ENCODE measurements around the gene BAIAP3. TPM values are rescaled to one million over a fixed set of nuclear protein-coding genes. Genes with fewer than 3 reads are reported as not detected.

Gene BAIAP3
- total RNA-seq, 2 experiments from 2014 or later: 3.2 to 6.3 TPM

DNA sequence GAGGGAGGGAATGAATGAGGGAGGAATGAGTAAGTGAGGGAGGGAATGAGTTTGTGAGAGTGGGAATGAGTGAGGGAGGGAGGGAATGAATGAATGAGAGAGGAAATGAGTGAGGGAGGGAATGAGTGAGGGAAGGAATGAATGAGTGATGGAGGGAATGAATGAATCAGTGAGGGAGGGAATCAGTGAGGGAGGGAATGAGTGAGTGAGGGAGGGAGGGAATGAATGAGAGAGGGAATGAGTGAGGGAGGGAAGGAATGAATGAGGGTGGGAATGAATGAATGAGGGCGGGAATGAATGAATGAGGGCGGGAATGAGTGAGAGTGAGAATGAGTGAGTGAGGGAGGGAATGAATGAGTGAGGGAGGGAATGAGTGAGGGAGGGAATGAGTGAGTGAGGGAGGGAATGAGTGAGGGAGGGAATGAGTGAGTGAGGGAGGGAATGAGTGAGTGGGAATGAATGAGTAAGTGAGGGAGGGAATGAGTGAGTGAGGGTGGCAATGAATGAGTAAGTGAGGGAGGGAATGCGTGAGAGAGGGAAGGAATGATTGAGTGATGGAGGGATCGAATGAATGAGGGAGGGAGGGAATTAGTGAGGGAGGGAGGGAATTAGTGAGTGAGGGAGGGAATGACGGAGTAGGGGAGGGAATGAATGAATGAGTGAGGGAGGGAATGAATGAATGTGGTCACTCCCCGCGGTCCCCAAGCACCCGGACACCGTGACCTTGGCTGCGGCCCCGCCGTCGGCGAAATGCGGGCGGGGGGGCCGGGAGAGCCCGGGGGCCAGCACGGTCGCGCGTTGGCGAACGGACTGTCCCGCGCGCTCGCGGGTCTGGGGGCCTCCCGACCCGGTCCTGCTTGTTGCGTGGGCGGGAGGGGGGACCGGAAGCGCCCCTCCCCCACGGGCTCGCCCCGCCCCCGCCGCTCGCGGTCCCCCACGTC lies 25.1 kb upstream of the BAIAP3 start:
- no peaks in the 10 kb centered on the region; the same call in 1 of the 2 replicates for H3K9me3 ChIP-seq (ENCODE audit: low read length)
- no peak for DNase-seq (ENCODE audit: low spot score)
- peak overlapping the region; percentile 86 for H3K27ac ChIP-seq (ENCODE audit: low read depth, low read length, poor library complexity, severe bottlenecking)
- no peaks in the 10 kb centered on the region for H3K9me2 ChIP-seq (ENCODE audit: insufficient read depth, low read length)
- no TSS peak for BruUV-seq (replicated peaks)
- TF ChIP-seq, protein P1, sequence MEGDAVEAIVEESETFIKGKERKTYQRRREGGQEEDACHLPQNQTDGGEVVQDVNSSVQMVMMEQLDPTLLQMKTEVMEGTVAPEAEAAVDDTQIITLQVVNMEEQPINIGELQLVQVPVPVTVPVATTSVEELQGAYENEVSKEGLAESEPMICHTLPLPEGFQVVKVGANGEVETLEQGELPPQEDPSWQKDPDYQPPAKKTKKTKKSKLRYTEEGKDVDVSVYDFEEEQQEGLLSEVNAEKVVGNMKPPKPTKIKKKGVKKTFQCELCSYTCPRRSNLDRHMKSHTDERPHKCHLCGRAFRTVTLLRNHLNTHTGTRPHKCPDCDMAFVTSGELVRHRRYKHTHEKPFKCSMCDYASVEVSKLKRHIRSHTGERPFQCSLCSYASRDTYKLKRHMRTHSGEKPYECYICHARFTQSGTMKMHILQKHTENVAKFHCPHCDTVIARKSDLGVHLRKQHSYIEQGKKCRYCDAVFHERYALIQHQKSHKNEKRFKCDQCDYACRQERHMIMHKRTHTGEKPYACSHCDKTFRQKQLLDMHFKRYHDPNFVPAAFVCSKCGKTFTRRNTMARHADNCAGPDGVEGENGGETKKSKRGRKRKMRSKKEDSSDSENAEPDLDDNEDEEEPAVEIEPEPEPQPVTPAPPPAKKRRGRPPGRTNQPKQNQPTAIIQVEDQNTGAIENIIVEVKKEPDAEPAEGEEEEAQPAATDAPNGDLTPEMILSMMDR (conservative IDR thresholded peaks at IDR 0.05; ENCODE audit: low read length): no peak
- TF ChIP-seq EZH2phosphoT487 (IDR thresholded peaks at IDR 0.05; ENCODE audit: borderline replicate concordance, low read depth, low read length): no peak
- peaks cover 33% of the 10 kb centered on the region for H3K36me3 ChIP-seq (ENCODE audit: insufficient read depth, low read length)
- ChIA-PET POLR2A (no interaction called here), CTCF (ENCODE audit: unreplicated experiment) (no interaction called here)
- peak overlapping the region; percentile 57 for H3K4me2 ChIP-seq (ENCODE audit: low read length)
- peaks cover 33% of the 10 kb centered on the region for H3K4me1 ChIP-seq (ENCODE audit: insufficient read depth, low read length, poor library complexity, severe bottlenecking)
- H4K20me1 ChIP-seq (ENCODE audit: insufficient read depth, low read length): peaks cover 26% of the 10 kb centered on the region; the same call in 1 of the 2 replicates
- H2AFZ ChIP-seq (ENCODE audit: low read length): peak overlapping the region; percentile 98; the same call in 1 of the 2 replicates
- peak overlapping the region; percentile 72 for H3K4me3 ChIP-seq (ENCODE audit: low read depth, low read length, poor library complexity, severe bottlenecking)
- intact Hi-C loops (cut with micrococcal nuclease; ENCODE audit: unreplicated experiment): loop anchor here (10.0 kb wide), 2 partner anchors 106 to 306 kb away; partner anchors contain the start of genes CRAMP1, IFT140 and UNKL
- peaks cover 35% of the 10 kb centered on the region for H3K79me2 ChIP-seq (ENCODE audit: insufficient read depth, low read depth, low read length)

DNA sequence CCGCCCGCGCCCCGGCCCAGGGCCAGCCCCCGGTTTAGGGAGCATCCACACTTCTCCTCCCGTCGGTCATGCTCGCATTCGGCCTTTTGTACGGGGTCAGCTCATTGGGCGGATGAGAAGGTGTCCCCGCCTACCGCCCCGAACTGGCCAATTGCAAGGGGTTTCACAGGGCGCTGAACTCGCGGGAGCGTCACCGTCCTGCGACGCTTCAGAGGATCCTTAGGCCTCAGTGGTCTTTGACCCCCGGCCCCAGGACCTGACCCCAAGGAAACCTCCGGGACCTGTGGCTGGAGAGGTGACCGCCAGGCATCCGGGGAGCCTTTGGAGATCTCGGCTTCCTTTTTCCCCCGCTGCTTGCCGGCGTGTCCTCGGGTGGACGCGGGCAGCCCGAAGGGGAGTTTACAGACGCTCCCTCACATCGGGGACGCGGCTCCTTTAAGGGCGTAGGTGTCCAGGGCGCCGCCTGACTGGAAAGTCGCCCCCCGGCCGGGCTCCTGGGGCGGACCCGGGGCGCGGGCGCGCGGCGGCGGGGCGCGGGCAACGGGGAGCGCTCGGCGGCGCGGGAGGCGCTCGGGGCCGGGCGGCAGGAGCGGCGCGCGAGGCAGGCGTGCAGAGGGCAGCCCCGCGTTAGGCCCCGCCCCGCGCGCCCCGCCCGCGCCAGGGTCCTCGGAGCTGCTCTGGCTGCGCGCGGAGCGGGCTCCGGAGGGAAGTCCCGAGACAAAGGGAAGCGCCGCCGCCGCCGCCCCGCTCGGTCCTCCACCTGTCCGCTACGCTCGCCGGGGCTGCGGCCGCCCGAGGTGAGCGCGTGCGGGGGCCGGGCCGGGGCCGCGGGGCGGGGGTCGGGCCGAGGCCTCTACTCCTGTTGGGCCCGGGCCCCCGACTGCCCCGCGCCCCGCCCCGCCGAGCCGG lies 24.2 kb upstream of the BAIAP3 start, which contains the start of gene UBE2I:
TSS of gene UBE2I (plus strand) at position 660 of the 909 bp plus-strand sequence. CDS start 4,395 bp downstream, outside the sequence.
- intact Hi-C loops (cut with micrococcal nuclease; ENCODE audit: unreplicated experiment): loop anchor here (10.0 kb wide), 2 partner anchors 106 to 306 kb away; partner anchors contain the start of genes CRAMP1, IFT140 and UNKL
- H3K4me1 ChIP-seq (ENCODE audit: insufficient read depth, low read length, poor library complexity, severe bottlenecking): peaks cover 24% of the 10 kb centered on the region
- peak within 1 kb of the TSS; percentile 98 for H2AFZ ChIP-seq (ENCODE audit: low read length)

More for the DNA sequence above, 24.2 kb upstream of the BAIAP3 start, which contains the start of gene UBE2I:
- BruUV-seq (replicated peaks): no TSS peak
- CTCF ChIA-PET (ENCODE audit: unreplicated experiment): interaction anchor here (0.6 kb wide), 1 partner anchor 58 kb away, joined by 3 read pairs; no protein-coding TSS in a partner anchor
- Histone ChIP-seq H3K27ac (ENCODE audit: low read depth, low read length, poor library complexity, severe bottlenecking) (peak within 1 kb of the TSS; percentile 86), H3K4me3 (ENCODE audit: low read depth, low read length, poor library complexity, severe bottlenecking) (peak within 1 kb of the TSS; percentile 99), H3K79me2 (ENCODE audit: insufficient read depth, low read depth, low read length) (peaks cover 44% of the 10 kb centered on the region), H3K9me3 (ENCODE audit: low read length) (no peaks in the 10 kb centered on the region; the same call in 1 of the 2 replicates), H3K36me3 (ENCODE audit: insufficient read depth, low read length) (peaks cover 42% of the 10 kb centered on the region), H3K4me2 (ENCODE audit: low read length) (peak within 1 kb of the TSS; percentile 98), H4K20me1 (ENCODE audit: insufficient read depth, low read length) (peaks cover 26% of the 10 kb centered on the region; the same call in 1 of the 2 replicates), H3K9me2 (ENCODE audit: insufficient read depth, low read length) (no peaks in the 10 kb centered on the region)
- POLR2A ChIA-PET: interaction anchor here (0.6 kb wide), 1 partner anchor 71 kb away, joined by 3 read pairs; no protein-coding TSS in a partner anchor
- no peak for TF ChIP-seq EZH2phosphoT487 (IDR thresholded peaks at IDR 0.05; ENCODE audit: borderline replicate concordance, low read depth, low read length)
- TF ChIP-seq, protein P1 (conservative IDR thresholded peaks at IDR 0.05; ENCODE audit: low read length): no peak
- DNase-seq (ENCODE audit: low spot score): peak; percentile 98

Measured in OCI-LY7 (cell line).